ENCODE results near the gene S100A3.

S100A3 gene

GRCh38 chr1:153519242-153519641 is 29.8 kb downstream of the S100A3 start:
- H3K27ac ChIP-seq (ENCODE audit: low read depth, low read length): no peak overlapping the region
- H3K27me3 ChIP-seq (ENCODE audit: low read length): no peaks in the 10 kb centered on the region
- no peaks in the 10 kb centered on the region for H3K9me3 ChIP-seq (ENCODE audit: insufficient read depth, low read length)
- H3K79me2 ChIP-seq (ENCODE audit: insufficient read depth, low read length): no peaks in the 10 kb centered on the region
- H3K4me2 ChIP-seq (ENCODE audit: low read depth, low read length, poor library complexity, severe bottlenecking): no peak overlapping the region
- no peaks in the 10 kb centered on the region for H3K36me3 ChIP-seq (ENCODE audit: low read length)
- no peaks in the 10 kb centered on the region for H4K20me1 ChIP-seq (ENCODE audit: low read depth, low read length)
- H3K9me2 ChIP-seq (replicated peaks; ENCODE audit: insufficient read depth, low read length): no peaks in the 10 kb centered on the region
- H3K4me3 ChIP-seq (ENCODE audit: insufficient read depth, low read length, poor library complexity, severe bottlenecking): no peak overlapping the region
- no peak overlapping the region for H2AFZ ChIP-seq (ENCODE audit: low read depth, low read length, severe bottlenecking)
- TF ChIP-seq CTCF (IDR thresholded peaks at IDR 0.05; ENCODE audit: insufficient read depth, low read length, poor library complexity, severe bottlenecking): no peak
- TF ChIP-seq EZH2phosphoT487 (conservative IDR thresholded peaks at IDR 0.05; ENCODE audit: low read length): no peak
- no peaks in the 10 kb centered on the region for H3F3A ChIP-seq (ENCODE audit: insufficient read depth)
- no peak overlapping the region for H3K9ac ChIP-seq (ENCODE audit: low read length)

GRCh38 chr1:153515504-153516394 is 33.3 kb downstream of the S100A3 start:
- no peak overlapping the region for H3K4me2 ChIP-seq (ENCODE audit: low read depth, low read length, poor library complexity, severe bottlenecking)

GRCh38 chr1:153513666-153514065 is 35.4 kb downstream of the S100A3 start:
- no peaks in the 10 kb centered on the region for H3K9me2 ChIP-seq (replicated peaks; ENCODE audit: insufficient read depth, low read length)
- no peaks in the 10 kb centered on the region for H3K27me3 ChIP-seq (ENCODE audit: low read length)
- H3K9me3 ChIP-seq (ENCODE audit: insufficient read depth, low read length): no peaks in the 10 kb centered on the region
- no peaks in the 10 kb centered on the region for H3K36me3 ChIP-seq (ENCODE audit: low read length)
- no peak for TF ChIP-seq CTCF (IDR thresholded peaks at IDR 0.05; ENCODE audit: insufficient read depth, low read length, poor library complexity, severe bottlenecking)
- TF ChIP-seq EZH2phosphoT487 (conservative IDR thresholded peaks at IDR 0.05; ENCODE audit: low read length): no peak
- H3K27ac ChIP-seq (ENCODE audit: low read depth, low read length): no peak overlapping the region
- H4K20me1 ChIP-seq (ENCODE audit: low read depth, low read length): no peaks in the 10 kb centered on the region
- no peaks in the 10 kb centered on the region for H3K79me2 ChIP-seq (ENCODE audit: insufficient read depth, low read length)
- H3K4me2 ChIP-seq (ENCODE audit: low read depth, low read length, poor library complexity, severe bottlenecking): no peak overlapping the region
- H3K9ac ChIP-seq (ENCODE audit: low read length): no peak overlapping the region
- H3F3A ChIP-seq (ENCODE audit: insufficient read depth): no peaks in the 10 kb centered on the region
- H2AFZ ChIP-seq (ENCODE audit: low read depth, low read length, severe bottlenecking): no peak overlapping the region
- H3K4me3 ChIP-seq (ENCODE audit: insufficient read depth, low read length, poor library complexity, severe bottlenecking): no peak overlapping the region

More at GRCh38 chr1:153515504-153516394, 33.3 kb downstream of the S100A3 start:
- Histone ChIP-seq H3K9me3 (ENCODE audit: insufficient read depth, low read length) (no peaks in the 10 kb centered on the region), H3K4me3 (ENCODE audit: insufficient read depth, low read length, poor library complexity, severe bottlenecking) (no peak overlapping the region), H3K36me3 (ENCODE audit: low read length) (no peaks in the 10 kb centered on the region), H3K27me3 (ENCODE audit: low read length) (no peaks in the 10 kb centered on the region), H3F3A (ENCODE audit: insufficient read depth) (no peaks in the 10 kb centered on the region), H2AFZ (ENCODE audit: low read depth, low read length, severe bottlenecking) (no peak overlapping the region), H3K9ac (ENCODE audit: low read length) (no peak overlapping the region), H4K20me1 (ENCODE audit: low read depth, low read length) (no peaks in the 10 kb centered on the region), H3K27ac (ENCODE audit: low read depth, low read length) (no peak overlapping the region), H3K79me2 (ENCODE audit: insufficient read depth, low read length) (no peaks in the 10 kb centered on the region), H3K9me2 (replicated peaks; ENCODE audit: insufficient read depth, low read length) (no peaks in the 10 kb centered on the region)
- TF ChIP-seq CTCF (IDR thresholded peaks at IDR 0.05; ENCODE audit: insufficient read depth, low read length, poor library complexity, severe bottlenecking): no peak
- TF ChIP-seq EZH2phosphoT487 (conservative IDR thresholded peaks at IDR 0.05; ENCODE audit: low read length): no peak

All from SU-DHL-6 (cell line).